Right lung (tissue), 5 donors: ENCODE data around the gene USP12. TPM values are rescaled to one million over a fixed set of nuclear protein-coding genes. Genes with fewer than 3 reads are reported as not detected.

Experiments used
- DNase-seq, 2 donors: peaks; one replicate each; pipeline ENCODE4 v3.0.0-alpha.2; 2013
- polyA plus RNA-seq, 5 donors: library from polyadenylated mRNA; unstranded; fragments of 120-200 nt; gene quantifications; one replicate each; pipeline versions ENCODE4 v1.2.1 to v1.2.3, GENCODE V29; 2013; ENCODE audit warnings: inconsistent platforms in 1 of 5, low replicate concordance in 1 of 5; ENCODE audit not compliant: insufficient read length in 5 of 5, insufficient read depth in 1 of 5

USP12 gene
- polyA plus RNA-seq, 5 donors = 29.7 to 51.3 (median 40.4) TPM

- DNase-seq = no peak
These were observed 16.6 kb upstream of the USP12 start for GRCh38 chr13:27188239-27188638.

GRCh38 chr13:27186295-27186694 is 14.7 kb upstream of the USP12 start:
- DNase-seq = no peak

- DNase-seq = no peak
These were observed 12.0 kb upstream of the USP12 start for GRCh38 chr13:27183561-27184147.

GRCh38 chr13:27182844-27183497 is 11.4 kb upstream of the USP12 start:
- no peak for DNase-seq

GRCh38 chr13:27182054-27182453 is 10.4 kb upstream of the USP12 start:
- DNase-seq = no peak

GRCh38 chr13:27177852-27178251 is 6.2 kb upstream of the USP12 start:
- no peak for DNase-seq

GRCh38 chr13:27176470-27177410 is 5.1 kb upstream of the USP12 start:
- no peak for DNase-seq

- no peak for DNase-seq
These were observed 3.3 kb upstream of the USP12 start for GRCh38 chr13:27174766-27175455.

GRCh38 chr13:27172495-27172842 is 858 bp upstream of the USP12 start:
- no peak for DNase-seq

GRCh38 chr13:27171827-27172494 is 350 bp upstream of the USP12 start:
- peak; percentile 92 for DNase-seq

GRCh38 chr13:27170516-27171243 is 931 bp downstream of the USP12 start:
- DNase-seq = peak; percentile 40 to 43

GRCh38 chr13:27170221-27170515 is 1.4 kb downstream of the USP12 start:
- no peak for DNase-seq

- no peak for DNase-seq
These were observed 2.5 kb downstream of the USP12 start for GRCh38 chr13:27168906-27169657.

GRCh38 chr13:27168086-27168485 is 3.5 kb downstream of the USP12 start:
- DNase-seq = no peak

- no peak for DNase-seq
These were observed 5.3 kb downstream of the USP12 start for GRCh38 chr13:27166313-27166712.

GRCh38 chr13:27161980-27162379 is 9.6 kb downstream of the USP12 start:
- DNase-seq = no peak

- no peak for DNase-seq
These were observed 10.2 kb downstream of the USP12 start for GRCh38 chr13:27161423-27161822.

- DNase-seq = no peak
These were observed 10.8 kb downstream of the USP12 start for GRCh38 chr13:27160657-27161295.

- DNase-seq = no peak
These were observed 11.6 kb downstream of the USP12 start for GRCh38 chr13:27159806-27160563.
